H9 (cell line): Measurements from ENCODE around the gene APP. TPM values are rescaled to one million over a fixed set of nuclear protein-coding genes. Genes with fewer than 3 reads are reported as not detected.

Experiments used
- DNase-seq: peaks from one replicate; pipeline ENCODE4 v3.0.0-alpha.2; 2017
- H2AFZ ChIP-seq: one replicate; pipeline ENCODE4 v1.6.1; 2013; ENCODE audit warnings: mild to moderate bottlenecking, low read length, control low read depth, moderate library complexity
- H2AK5ac ChIP-seq: 2 replicates; pipeline ENCODE4 v1.6.1; 2013; ENCODE audit warnings: low read length, control low read depth, mixed read lengths; ENCODE audit not compliant: insufficient read length
- H2BK120ac ChIP-seq: one replicate; pipeline ENCODE4 v1.6.1; 2013; ENCODE audit warnings: low read depth, mild to moderate bottlenecking, low read length, control low read depth, inconsistent platforms; ENCODE audit not compliant: poor library complexity, severe bottlenecking
- H2BK12ac ChIP-seq: 2 replicates; pipeline ENCODE4 v1.6.1; 2013; ENCODE audit warnings: low read length, control low read depth, mixed read lengths, low read depth; ENCODE audit not compliant: insufficient read length
- H2BK15ac ChIP-seq: 2 replicates; pipeline ENCODE4 v1.6.1; 2013; ENCODE audit warnings: low read depth, low read length, control low read depth
- H2BK20ac ChIP-seq: one replicate; pipeline ENCODE4 v1.6.1; 2013; ENCODE audit warnings: low read depth, mild to moderate bottlenecking, low read length, control low read depth, inconsistent platforms; ENCODE audit not compliant: poor library complexity, severe bottlenecking
- H2BK5ac ChIP-seq: 2 replicates; pipeline ENCODE4 v1.6.1; 2013; ENCODE audit warnings: low read length, control low read depth, mixed read lengths; ENCODE audit not compliant: insufficient read length
- H3K14ac ChIP-seq: 2 replicates; pipeline ENCODE4 v1.6.1; 2013; ENCODE audit warnings: low read length, control low read depth; ENCODE audit not compliant: insufficient read depth
- H3K18ac ChIP-seq: 2 replicates; pipeline ENCODE4 v1.6.1; 2013; ENCODE audit warnings: low read depth, mild to moderate bottlenecking, mixed read lengths, low read length, control low read depth; ENCODE audit not compliant: insufficient read length
- H3K23ac ChIP-seq: 2 replicates; pipeline ENCODE4 v1.6.1; 2013; ENCODE audit warnings: low read length, control low read depth, mixed read lengths, low read depth; ENCODE audit not compliant: insufficient read length
- H3K23me2 ChIP-seq: 2 replicates; pipeline ENCODE4 v1.6.1; 2013; ENCODE audit warnings: low read depth, mild to moderate bottlenecking, mixed read lengths, low read length, control low read depth; ENCODE audit not compliant: insufficient read length, poor library complexity, severe bottlenecking
- H3K27ac ChIP-seq: 2 replicates; pipeline ENCODE4 v1.5.1; 2013; ENCODE audit warnings: low read length, control low read depth, mixed read lengths, low read depth; ENCODE audit not compliant: insufficient read length
- H3K27me3 ChIP-seq: 2 replicates; pipeline ENCODE4 v1.6.1; 2013; ENCODE audit warnings: low read length, control low read depth, inconsistent platforms; ENCODE audit not compliant: insufficient read depth
- H3K4ac ChIP-seq: 2 replicates; pipeline ENCODE4 v1.6.1; 2013; ENCODE audit warnings: low read depth, mild to moderate bottlenecking, control low read depth, inconsistent platforms, low read length, moderate library complexity
- H3K4me1 ChIP-seq: 2 replicates; pipeline ENCODE4 v1.6.1; 2013; ENCODE audit warnings: low read length, control low read depth, inconsistent platforms; ENCODE audit not compliant: insufficient read depth
- H3K4me2 ChIP-seq: 2 replicates; pipeline ENCODE4 v1.6.1; 2013; ENCODE audit warnings: low read length, control low read depth, mixed read lengths; ENCODE audit not compliant: insufficient read length, insufficient read depth
- H3K56ac ChIP-seq: 2 replicates; pipeline ENCODE4 v1.6.1; 2013; ENCODE audit warnings: low read depth, mild to moderate bottlenecking, mixed read lengths, low read length, control low read depth; ENCODE audit not compliant: insufficient read length
- H3K79me1 ChIP-seq: 2 replicates; pipeline ENCODE4 v1.6.1; 2013; ENCODE audit warnings: low read depth, mild to moderate bottlenecking, moderate library complexity, low read length, control low read depth, inconsistent platforms; ENCODE audit not compliant: insufficient read depth, poor library complexity, severe bottlenecking
- H3K79me2 ChIP-seq: 2 replicates; pipeline ENCODE4 v1.6.1; 2013; ENCODE audit warnings: low read length, control low read depth, inconsistent platforms; ENCODE audit not compliant: insufficient read depth
- H3K9ac ChIP-seq: 2 replicates; pipeline ENCODE4 v1.6.1; 2013; ENCODE audit warnings: low read length, control low read depth, mixed read lengths; ENCODE audit not compliant: insufficient read length; ENCODE audit errors: extremely low read depth
- H3K9me3 ChIP-seq: one replicate; pipeline ENCODE4 v1.6.1; 2013; ENCODE audit warnings: low read depth, low read length, inconsistent platforms; ENCODE audit not compliant: control insufficient read depth
- H3T11ph ChIP-seq: one replicate; pipeline ENCODE4 v1.6.1; 2013; ENCODE audit warnings: mild to moderate bottlenecking, low read length, control low read depth, inconsistent platforms
- H4K20me1 ChIP-seq: one replicate; pipeline ENCODE4 v1.6.1; 2013; ENCODE audit not compliant: control insufficient read depth, insufficient read length, insufficient read depth
- H4K5ac ChIP-seq: 2 replicates; pipeline ENCODE4 v1.6.1; 2013; ENCODE audit warnings: low read depth, mild to moderate bottlenecking, mixed read lengths, low read length, control low read depth; ENCODE audit not compliant: insufficient read length
- H4K8ac ChIP-seq: replicated peaks from 2 replicates; pipeline ENCODE4 v1.6.1; 2013; ENCODE audit warnings: low read length, control low read depth, mixed read lengths, low read depth; ENCODE audit not compliant: insufficient read length
- H4K91ac ChIP-seq: 2 replicates; pipeline ENCODE4 v1.6.1; 2013; ENCODE audit warnings: low read depth, mild to moderate bottlenecking, moderate library complexity, mixed read lengths, low read length, control low read depth; ENCODE audit not compliant: insufficient read length
- H3K27ac Mint-ChIP-seq, 3 experiments: 2 replicates in 2 of 3; 3 replicates in 1 of 3; pipeline ENCODE4 v1.8.0; 2020 to 2021; ENCODE audit warnings: mixed read lengths in 3 of 3, mild to moderate bottlenecking in 1 of 3, moderate library complexity in 1 of 3
- H3K27me3 Mint-ChIP-seq: 2 replicates; pipeline ENCODE4 v1.8.0; 2021; ENCODE audit warnings: low read depth, mild to moderate bottlenecking, moderate library complexity, mixed read lengths
- H3K36me3 Mint-ChIP-seq, 3 experiments: 2 replicates in 2 of 3; 3 replicates in 1 of 3; pipeline ENCODE4 v1.8.0; 2020 to 2021; ENCODE audit warnings: low read depth in 3 of 3, mixed read lengths in 3 of 3; ENCODE audit not compliant: insufficient read depth in 1 of 3
- H3K4me1 Mint-ChIP-seq, 2 experiments: 2 replicates each; pipeline ENCODE4 v1.8.0; 2020; ENCODE audit warnings: mixed read lengths in 2 of 2
- H3K4me3 Mint-ChIP-seq, 2 experiments: 2 replicates in 1 of 2; 3 replicates in 1 of 2; pipeline ENCODE4 v1.8.0; 2020 to 2021; ENCODE audit warnings: mild to moderate bottlenecking in 2 of 2, mixed read lengths in 2 of 2, moderate library complexity in 1 of 2
- H3K9me3 Mint-ChIP-seq, 2 experiments: 2 replicates in 1 of 2; 3 replicates in 1 of 2; pipeline ENCODE4 v1.8.0; 2020; ENCODE audit warnings: mild to moderate bottlenecking in 2 of 2, mixed read lengths in 2 of 2, moderate library complexity in 1 of 2
- WGBS: extraction: QIAGEN DNeasy Blood & Tissue Kit; methylation state at CpG from one replicate; pipeline ENCODE4 v1.1.7; 2013; ENCODE audit warnings: missing lambda C conversion rate, low lambda C conversion rate, mixed read lengths; ENCODE audit not compliant: insufficient read length; ENCODE audit errors: extremely low coverage; 5-methylcytosine and 5-hydroxymethylcytosine counted together
- total RNA-seq: library from RNA; stranded (reverse); gene quantifications from 2 replicates; pipeline ENCODE4 v1.2.1, GENCODE V29; 2021
- TF ChIP-seq, protein P1 (sequence below): fragments of 200-600 bp; sonication (generic); conservative IDR thresholded peaks from 3 replicates; pipeline ENCODE4 v1.8.0; 2021; ENCODE audit warnings: antibody characterized with exemption, mild to moderate bottlenecking

APP gene
- total RNA-seq, 1 experiment from 2014 or later: 380 TPM

DNA sequence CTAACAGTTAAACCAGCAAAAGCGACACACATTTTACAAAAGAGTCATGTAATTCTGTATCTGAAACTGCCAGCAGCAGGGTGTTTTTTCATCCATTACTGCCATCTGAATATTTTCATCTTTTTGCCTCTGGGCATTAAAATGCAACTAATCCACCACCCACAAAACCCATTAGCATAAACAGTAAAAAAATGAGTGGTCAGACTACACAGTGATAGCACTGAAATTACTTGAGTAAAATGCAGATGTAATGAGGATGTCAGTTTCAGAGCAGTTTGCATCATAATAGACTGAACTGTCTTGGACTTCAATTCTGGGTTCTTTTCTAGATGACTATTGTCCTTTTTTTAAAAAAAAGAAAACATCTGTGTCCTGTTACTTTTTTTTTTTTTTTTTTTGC, 303.5 kb downstream of the APP start:
- Mint-ChIP-seq H3K4me3 (no peak overlapping the region), H3K9me3 (no peaks in the 10 kb centered on the region), H3K27me3 (no peaks in the 10 kb centered on the region), H3K27ac (no peak overlapping the region), H3K36me3 (no peaks in the 10 kb centered on the region; a peak in 1 of 7 replicates), H3K4me1 (peaks cover 18 to 21% of the 10 kb centered on the region in 2 experiments)
- H3K23me2 ChIP-seq: no peaks in the 10 kb centered on the region
- no peak overlapping the region for H2BK15ac ChIP-seq
- H3K4ac ChIP-seq: no peak overlapping the region
- H3K27ac ChIP-seq: no peak overlapping the region
- no peak overlapping the region for H2BK12ac ChIP-seq
- H2BK120ac ChIP-seq: no peak overlapping the region
- no peak overlapping the region for H4K91ac ChIP-seq
- H3K23ac ChIP-seq: no peak overlapping the region
- no peak overlapping the region for H2AK5ac ChIP-seq
- H4K8ac ChIP-seq: no peak overlapping the region
- H2AFZ ChIP-seq: no peak overlapping the region
- TF ChIP-seq, protein P1, sequence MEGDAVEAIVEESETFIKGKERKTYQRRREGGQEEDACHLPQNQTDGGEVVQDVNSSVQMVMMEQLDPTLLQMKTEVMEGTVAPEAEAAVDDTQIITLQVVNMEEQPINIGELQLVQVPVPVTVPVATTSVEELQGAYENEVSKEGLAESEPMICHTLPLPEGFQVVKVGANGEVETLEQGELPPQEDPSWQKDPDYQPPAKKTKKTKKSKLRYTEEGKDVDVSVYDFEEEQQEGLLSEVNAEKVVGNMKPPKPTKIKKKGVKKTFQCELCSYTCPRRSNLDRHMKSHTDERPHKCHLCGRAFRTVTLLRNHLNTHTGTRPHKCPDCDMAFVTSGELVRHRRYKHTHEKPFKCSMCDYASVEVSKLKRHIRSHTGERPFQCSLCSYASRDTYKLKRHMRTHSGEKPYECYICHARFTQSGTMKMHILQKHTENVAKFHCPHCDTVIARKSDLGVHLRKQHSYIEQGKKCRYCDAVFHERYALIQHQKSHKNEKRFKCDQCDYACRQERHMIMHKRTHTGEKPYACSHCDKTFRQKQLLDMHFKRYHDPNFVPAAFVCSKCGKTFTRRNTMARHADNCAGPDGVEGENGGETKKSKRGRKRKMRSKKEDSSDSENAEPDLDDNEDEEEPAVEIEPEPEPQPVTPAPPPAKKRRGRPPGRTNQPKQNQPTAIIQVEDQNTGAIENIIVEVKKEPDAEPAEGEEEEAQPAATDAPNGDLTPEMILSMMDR: no peak
- DNase-seq: no peak
- H3K9me3 ChIP-seq: no peaks in the 10 kb centered on the region
- H4K5ac ChIP-seq: no peak overlapping the region
- no peak overlapping the region for H3K18ac ChIP-seq
- WGBS: no CpG with 5 or more reads among the region's 1 CpG
- no peaks in the 10 kb centered on the region for H3K79me2 ChIP-seq
- H3K4me2 ChIP-seq: no peak overlapping the region
- no peak overlapping the region for H2BK20ac ChIP-seq
- no peak overlapping the region for H3T11ph ChIP-seq
- H3K79me1 ChIP-seq: no peaks in the 10 kb centered on the region
- no peak overlapping the region for H3K14ac ChIP-seq
- no peak overlapping the region for H3K56ac ChIP-seq
- H3K4me1 ChIP-seq: no peaks in the 10 kb centered on the region
- no peaks in the 10 kb centered on the region for H3K27me3 ChIP-seq
- no peak overlapping the region for H3K9ac ChIP-seq
- H4K20me1 ChIP-seq: no peaks in the 10 kb centered on the region
- H2BK5ac ChIP-seq: no peak overlapping the region
